Measurements from ENCODE around the gene MAD1L1.

The MAD1L1 gene

DNA sequence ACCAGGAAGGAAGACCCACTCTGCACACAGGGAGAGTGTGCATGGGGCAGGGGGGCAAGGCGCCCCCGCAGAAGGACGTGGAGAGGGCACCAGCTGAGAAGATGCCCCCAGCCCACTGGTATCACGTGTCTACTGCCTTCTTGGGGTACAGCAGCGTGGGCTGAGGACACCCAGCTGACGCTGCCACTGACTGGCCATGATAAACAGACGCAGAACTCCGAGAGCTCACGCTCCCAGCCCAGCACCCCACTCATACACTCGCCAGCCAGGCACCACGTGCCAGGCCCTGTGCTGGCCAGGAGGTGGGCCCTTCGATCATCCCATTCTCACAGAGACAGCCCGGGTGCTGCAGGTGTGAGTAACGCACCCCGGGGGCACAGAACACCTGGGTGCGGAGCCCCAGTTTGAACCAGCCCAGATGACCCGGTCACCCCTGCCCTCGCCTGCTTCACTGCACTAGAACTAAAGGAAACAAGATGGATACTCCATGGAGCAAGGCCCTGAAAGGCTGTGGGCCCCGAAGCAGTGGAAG lies 199.8 kb downstream of the MAD1L1 start:
- no peak for DNase-seq (ENCODE audit: low read depth in 2 of 2)

GRCh38 chr7:2032030-2032875 lies 200.5 kb downstream of the MAD1L1 start:
- DNase-seq (ENCODE audit: low read depth in 2 of 2) = no peak

DNA sequence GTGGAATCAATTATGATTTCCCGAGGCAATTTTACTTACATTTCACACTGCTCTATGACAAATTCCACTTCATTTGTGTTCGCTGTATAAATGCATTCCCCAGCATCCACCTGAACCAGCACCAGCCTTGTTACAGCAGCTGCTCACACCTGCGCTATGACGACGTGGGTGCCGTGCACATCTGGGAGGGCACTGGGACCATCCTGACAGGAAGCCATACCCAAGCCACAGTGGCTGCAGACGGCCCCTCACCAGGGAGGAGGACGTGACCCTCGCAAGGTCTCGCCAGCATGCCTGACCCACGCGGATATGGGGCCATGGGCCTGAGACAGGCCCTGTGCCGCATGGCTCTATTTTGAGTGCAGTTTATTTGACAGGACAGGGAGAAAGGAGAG lies 201.3 kb downstream of the MAD1L1 start:
- no peak for DNase-seq (ENCODE audit: low read depth in 2 of 2)

- DNase-seq (ENCODE audit: low read depth in 2 of 2) = no peak
Measured at GRCh38 chr7:2030475-2031450, 202.0 kb downstream of the MAD1L1 start.

- DNase-seq (ENCODE audit: low read depth in 2 of 2) = no peak
Measured at GRCh38 chr7:2029936-2030335, 202.8 kb downstream of the MAD1L1 start.

GRCh38 chr7:2029211-2029905 lies 203.4 kb downstream of the MAD1L1 start:
- no peak for DNase-seq (ENCODE audit: low read depth in 2 of 2)

DNA sequence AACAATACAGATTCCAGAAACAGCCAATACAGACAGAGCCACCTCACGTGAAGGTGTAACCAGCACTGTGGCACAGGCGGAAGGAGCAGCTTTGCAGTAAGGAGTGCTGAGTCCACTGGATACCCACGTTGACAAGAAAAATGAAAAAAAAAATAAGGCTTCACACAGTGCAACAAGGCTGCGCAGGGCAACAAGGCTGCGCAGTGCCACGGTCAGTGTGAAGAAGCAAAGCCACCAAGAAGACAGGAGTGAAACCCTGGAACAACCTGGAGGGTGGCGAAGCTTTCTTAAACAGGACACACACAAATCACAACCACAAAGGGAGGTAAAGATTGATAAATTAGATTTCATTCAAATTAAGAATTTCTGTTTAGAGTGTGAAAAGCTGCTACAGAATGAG lies 204.0 kb downstream of the MAD1L1 start:
- no peak for DNase-seq (ENCODE audit: low read depth in 2 of 2)

DNA sequence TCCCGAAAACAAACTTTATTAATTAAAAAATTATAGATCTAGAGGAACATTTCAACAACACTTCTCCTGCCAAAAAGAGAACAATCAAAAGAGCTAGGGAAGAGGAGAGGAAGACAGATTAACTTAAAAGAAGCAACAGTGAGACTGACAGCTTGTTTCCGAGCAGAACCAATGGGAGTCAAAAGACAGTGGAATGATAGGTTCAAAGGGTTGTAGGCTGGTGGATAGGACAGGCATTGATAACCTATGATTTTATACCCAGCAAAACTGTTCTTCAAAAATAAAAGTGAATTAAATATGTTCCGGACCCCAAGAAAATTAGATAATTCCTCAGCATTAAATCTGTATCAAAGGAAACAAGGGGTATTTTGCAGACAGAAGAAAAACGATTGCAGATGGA lies 207.6 kb downstream of the MAD1L1 start:
- DNase-seq (ENCODE audit: low read depth in 2 of 2) = no peak

- no peak for DNase-seq (ENCODE audit: low read depth in 2 of 2)
Measured at GRCh38 chr7:2024567-2024918, 208.2 kb downstream of the MAD1L1 start.

DNA sequence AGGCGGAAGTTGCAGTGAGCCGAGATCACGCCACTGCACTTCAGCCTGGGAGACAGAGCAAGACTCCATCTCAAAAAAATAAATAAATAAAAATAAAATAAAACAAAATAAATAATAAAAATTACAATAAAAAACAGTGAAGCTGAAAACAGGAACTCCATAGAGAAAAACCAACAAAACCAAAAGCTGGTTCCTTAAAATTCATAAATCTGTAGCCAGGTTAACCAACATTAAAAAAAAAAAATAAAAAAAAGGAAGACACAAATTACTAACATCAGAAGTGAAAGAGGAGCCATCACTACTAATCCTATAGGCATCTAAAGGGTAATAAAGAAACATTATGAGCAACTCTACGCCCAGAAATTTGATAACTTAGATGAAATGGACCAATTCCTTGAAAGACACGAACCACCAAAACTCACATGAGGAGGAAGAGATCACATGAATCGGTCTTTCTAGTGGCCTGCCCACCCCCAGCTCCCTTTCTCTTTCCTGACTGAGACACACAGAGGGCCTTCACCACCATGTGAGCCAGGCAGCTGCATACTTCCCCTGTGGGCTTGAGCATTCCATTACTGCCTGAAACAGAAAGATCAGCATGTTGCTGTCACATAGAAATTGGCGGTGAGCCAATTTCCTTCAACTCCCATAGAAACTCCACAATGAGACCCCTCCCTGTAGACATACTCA lies 208.7 kb downstream of the MAD1L1 start:
- no peak for DNase-seq (ENCODE audit: low read depth in 2 of 2)

DNA sequence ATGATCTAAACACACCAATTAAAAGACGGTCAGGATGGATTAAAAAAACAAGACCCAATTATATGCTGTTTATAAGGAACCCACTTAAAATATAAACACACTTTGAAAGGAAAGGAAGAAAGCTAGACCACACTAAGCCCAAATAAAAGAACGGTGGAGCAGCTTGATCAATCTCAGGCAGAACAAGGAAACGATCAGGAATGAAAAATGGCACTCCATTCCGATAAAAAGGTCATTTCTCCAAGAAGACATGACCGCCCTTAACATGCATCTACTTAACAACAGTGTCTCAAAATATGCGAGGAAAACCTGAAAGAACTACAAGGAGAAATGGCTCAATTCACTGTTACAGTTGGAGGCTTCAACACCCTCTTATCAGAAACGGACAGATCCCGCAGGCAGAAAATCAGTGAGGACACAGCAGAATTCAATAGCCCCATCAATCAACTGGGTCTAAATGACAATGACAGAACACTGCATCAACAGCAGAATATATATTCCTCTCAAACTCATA lies 210.0 kb downstream of the MAD1L1 start:
- DNase-seq (ENCODE audit: low read depth in 2 of 2) = no peak

- DNase-seq (ENCODE audit: low read depth in 2 of 2) = no peak
Measured at GRCh38 chr7:2022021-2022409, 210.7 kb downstream of the MAD1L1 start.

GRCh38 chr7:2019711-2020511 lies 212.8 kb downstream of the MAD1L1 start:
- peak in 1 of 2 experiments; percentile 24 for DNase-seq (ENCODE audit: low read depth in 2 of 2)

DNA sequence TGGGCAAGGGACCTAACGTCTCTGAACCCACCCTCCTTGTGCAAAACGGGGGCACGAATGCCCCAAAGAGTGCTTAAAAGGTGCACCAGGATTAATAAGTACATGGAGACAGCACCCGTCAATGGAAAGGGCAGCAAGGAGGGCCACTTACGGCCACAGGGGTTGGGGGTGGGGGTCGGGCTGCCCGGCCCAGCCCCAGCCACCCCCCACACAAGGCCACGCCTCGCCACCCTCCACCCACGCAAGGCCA lies 213.4 kb downstream of the MAD1L1 start:
- no peak for DNase-seq (ENCODE audit: low read depth in 2 of 2)

- DNase-seq (ENCODE audit: low read depth in 2 of 2) = no peak
Measured at GRCh38 chr7:2018569-2019460, 213.9 kb downstream of the MAD1L1 start.

DNA sequence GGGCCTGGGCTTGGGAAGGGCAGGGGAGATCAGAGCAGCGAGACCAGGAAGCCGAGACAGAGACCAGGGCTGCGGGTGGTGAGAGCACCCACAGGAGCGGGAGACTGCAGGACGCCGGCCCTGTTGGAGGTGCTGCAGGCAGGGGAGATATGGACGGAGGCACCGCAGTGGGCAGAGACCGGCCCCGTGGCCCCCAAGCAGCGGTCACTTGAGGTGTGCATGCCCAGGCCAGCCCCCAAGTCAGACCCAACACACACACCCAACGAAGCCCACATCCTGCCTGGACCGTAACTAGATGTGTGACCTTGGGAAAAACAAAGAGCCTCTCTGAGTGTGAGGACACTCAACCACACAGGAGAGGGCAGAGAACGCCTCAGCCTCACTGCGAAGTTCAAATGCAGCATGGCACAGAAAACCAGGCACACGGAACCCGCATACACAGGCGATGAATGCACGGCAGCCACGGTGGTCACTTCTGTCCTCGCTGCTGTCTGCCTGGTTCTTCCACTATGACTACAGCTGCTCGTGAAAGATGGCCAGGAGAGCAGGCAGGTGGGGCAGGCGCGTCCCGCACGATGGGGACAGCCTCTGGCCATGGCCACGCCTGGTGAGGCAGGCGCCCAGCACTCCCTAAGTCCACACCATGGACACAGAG lies 214.7 kb downstream of the MAD1L1 start:
- no peak for DNase-seq (ENCODE audit: low read depth in 2 of 2)

DNA sequence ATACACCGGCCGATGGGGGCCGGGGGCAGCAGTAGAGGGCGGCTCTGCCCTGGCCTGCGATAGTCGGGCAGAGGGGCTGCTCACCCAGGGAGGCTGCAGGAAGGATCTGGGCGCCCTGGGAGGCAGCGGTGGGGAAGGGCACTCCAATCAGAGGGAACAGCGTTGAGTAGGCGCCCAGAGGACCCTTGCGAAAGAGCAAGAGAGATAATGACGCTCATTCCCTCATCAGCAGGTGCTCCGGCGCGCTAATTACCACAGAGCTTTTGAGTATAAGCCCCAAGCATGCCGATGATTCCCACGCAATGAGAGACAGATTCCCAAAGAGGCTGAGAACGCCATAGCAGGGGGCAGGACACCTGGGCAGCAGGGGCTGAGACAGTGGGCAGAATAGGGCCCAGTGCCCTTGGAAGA lies 215.3 kb downstream of the MAD1L1 start:
- no peak for DNase-seq (ENCODE audit: low read depth in 2 of 2)

DNA sequence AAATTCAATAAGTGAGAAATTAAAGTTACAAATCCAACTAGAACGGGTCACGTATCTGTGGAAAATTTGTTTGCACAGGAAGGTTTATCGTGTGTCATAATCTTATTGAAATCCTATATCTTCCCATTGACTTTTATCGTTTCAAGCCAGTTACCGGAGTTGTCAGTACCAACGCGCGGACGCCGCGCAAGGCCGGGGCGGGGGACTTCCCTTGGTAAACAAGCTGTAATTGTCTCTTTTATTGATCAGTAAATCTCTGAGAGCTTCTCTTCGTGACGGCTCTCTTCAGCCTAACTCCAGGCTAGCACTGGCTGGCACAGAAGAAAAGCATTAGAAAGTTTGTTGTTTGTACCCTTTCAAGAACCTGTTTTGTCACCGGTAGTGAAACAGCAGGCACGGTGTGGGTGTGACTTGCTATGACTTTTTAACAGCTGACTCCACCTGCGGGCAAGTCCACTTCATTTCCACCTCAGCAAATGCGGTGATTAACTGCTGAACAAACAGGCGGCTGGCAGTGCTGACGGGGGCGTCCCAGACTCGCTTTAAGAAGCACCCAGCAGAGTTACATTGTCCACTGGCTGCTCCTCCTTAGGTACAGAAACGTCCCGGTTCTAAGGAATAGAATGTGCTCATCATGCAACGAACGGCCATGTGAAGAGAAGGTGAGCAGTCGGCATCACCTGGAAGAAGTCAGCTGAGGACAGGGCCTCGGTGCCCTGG lies 215.8 kb downstream of the MAD1L1 start:
- DNase-seq (ENCODE audit: low read depth in 2 of 2) = no peak

Data from stimulated activated CD4-positive, alpha-beta T cell treated with anti-CD3 and anti-CD28 coated beads, Interleukin-12 subunit alpha, Interleukin-12 subunit beta, amount 100 ng/mL, for 24 hours (primary cell).